Thoracic aorta (tissue), 2 donors: Measurements from ENCODE around the gene FSCN2. TPM values are rescaled to one million over a fixed set of nuclear protein-coding genes. Genes with fewer than 3 reads are reported as not detected.
A peak's percentile ranks its signal among the peaks of the same experiment; 100 is the strongest.

Experiments used
- ATAC-seq: fragments of 150-250 bp; one replicate; pipeline ENCODE4 v1.8.0; 2017; ENCODE audit warnings: low read depth; ENCODE audit not compliant: insufficient number of reproducible peaks, low FRiP score
- DNase-seq: peaks from one replicate; pipeline ENCODE4 v3.0.0-alpha.2; 2020; ENCODE audit warnings: low spot score
- H3K27ac ChIP-seq, 2 donors: fragments of 200-600 bp; sonication (generic); 1 replicate in 1 of 2; 2 replicates in 1 of 2; pipeline ENCODE4 v1.5.1; 2016; ENCODE audit warnings: mild to moderate bottlenecking in 2 of 2, moderate library complexity in 2 of 2
- H3K27me3 ChIP-seq: fragments of 200-600 bp; sonication (generic); replicated peaks from 2 replicates; pipeline ENCODE4 v1.6.0; 2016; ENCODE audit warnings: mild to moderate bottlenecking; ENCODE audit not compliant: insufficient read depth
- H3K36me3 ChIP-seq: fragments of 200-600 bp; sonication (generic); one replicate; pipeline ENCODE4 v1.5.1; 2016
- H3K4me1 ChIP-seq, 2 donors: fragments of 200-600 bp; sonication (generic); 1 replicate in 1 of 2; 2 replicates in 1 of 2; pipeline versions ENCODE4 v1.5.1 to v1.6.0; 2016; ENCODE audit warnings: low read depth in 2 of 2, mild to moderate bottlenecking in 1 of 2; ENCODE audit not compliant: control insufficient read depth in 1 of 2
- H3K4me3 ChIP-seq: fragments of 200-600 bp; sonication (generic); 2 replicates; pipeline ENCODE4 v1.5.1; 2016; ENCODE audit warnings: mild to moderate bottlenecking
- H3K9me3 ChIP-seq: fragments of 200-600 bp; sonication (generic); 2 replicates; pipeline ENCODE4 v1.5.1; 2016
- CTCF ChIP-seq: fragments of 200-600 bp; sonication (generic); IDR thresholded peaks from one replicate; pipeline ENCODE4 v1.5.1; 2019; ENCODE audit warnings: antibody characterized with exemption
- total RNA-seq, 2 donors: library from RNA; depleted of rRNA; stranded (reverse); fragments of >200 nt; gene quantifications; one replicate each; pipeline versions ENCODE4 v1.1.0 to v1.2.3, GENCODE V29; 2016

Gene FSCN2
- total RNA-seq, 2 donors from 2014 or later = 4.2 to 9.2 TPM

DNA sequence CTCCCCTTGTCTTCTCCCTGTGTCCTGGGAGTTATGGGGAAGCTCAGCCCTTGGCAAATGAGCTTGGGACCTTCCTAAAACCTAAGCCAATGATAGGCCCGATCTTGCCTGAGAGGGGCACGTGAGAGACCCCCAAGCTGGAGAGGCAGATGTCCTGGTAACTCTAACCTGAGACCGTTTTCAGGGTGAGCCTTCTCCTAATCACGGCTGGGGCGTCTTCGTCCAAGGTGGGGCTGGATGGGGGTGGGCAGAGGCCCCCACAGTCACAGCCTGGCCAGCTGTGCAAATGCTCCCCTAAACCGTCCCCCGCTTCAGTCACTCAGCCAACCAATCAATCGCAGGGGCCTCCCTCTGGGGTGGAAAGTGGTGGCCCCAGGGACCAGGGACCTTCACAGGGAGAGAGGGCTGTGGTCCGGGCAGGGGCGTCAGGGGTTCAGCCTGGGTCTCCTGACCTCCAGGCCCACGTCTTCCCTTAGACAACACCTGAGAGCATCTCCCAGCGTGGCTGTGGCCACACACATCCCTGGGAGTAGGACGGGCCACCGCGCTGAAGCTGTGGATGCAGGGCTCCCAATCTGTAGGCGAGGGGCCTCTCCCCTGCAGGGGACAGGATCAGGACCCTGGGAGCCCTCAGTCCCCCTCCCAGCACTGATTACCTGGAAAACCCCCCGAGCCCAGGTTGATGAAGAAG is 46.2 kb upstream of the FSCN2 start:
- ATAC-seq (no peak), DNase-seq (no peak)
- Histone ChIP-seq H3K4me3 (peak overlapping the region; percentile 75), H3K4me1 (peaks cover 6 to 32% of the 10 kb centered on the region in 2 donors), H3K27ac (no peak overlapping the region), H3K27me3 (no peaks in the 10 kb centered on the region), H3K9me3 (no peaks in the 10 kb centered on the region), H3K36me3 (no peaks in the 10 kb centered on the region)
- no peak for TF ChIP-seq CTCF

DNA sequence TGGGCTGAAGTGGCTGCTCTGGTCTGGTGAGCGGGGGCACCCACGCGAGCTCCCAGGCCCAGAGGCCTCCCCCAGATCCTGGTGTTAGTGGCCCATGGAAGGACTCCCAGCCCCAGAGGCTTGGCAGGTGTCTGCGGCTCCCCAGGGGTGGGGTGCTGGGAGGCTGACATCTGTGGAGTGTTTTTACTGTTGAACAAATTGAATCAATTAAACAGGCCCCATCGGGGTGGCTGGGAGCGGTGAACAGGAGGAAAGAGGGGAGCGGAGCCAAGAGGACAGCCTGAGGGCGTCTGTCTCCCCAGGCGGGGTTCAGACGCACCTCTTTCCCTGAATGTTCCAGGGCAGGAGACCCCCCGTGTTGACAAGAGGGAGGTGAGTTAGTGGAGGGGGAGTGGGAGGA is 45.5 kb upstream of the FSCN2 start:
- H3K4me3 ChIP-seq = no peak overlapping the region
- no peaks in the 10 kb centered on the region for H3K27me3 ChIP-seq
- no peak overlapping the region for H3K27ac ChIP-seq
- no peak for DNase-seq
- no peaks in the 10 kb centered on the region for H3K36me3 ChIP-seq
- H3K4me1 ChIP-seq = peaks cover 6 to 38% of the 10 kb centered on the region in 2 donors
- H3K9me3 ChIP-seq = no peaks in the 10 kb centered on the region
- no peak for TF ChIP-seq CTCF
- ATAC-seq = no peak

GRCh38 chr17:81483085-81483861 is 44.9 kb upstream of the FSCN2 start:
- ATAC-seq (no peak), DNase-seq (no peak)
- no peak for TF ChIP-seq CTCF
- no peaks in the 10 kb centered on the region for H3K27me3 ChIP-seq
- H3K27ac ChIP-seq = no peak overlapping the region
- H3K9me3 ChIP-seq = no peaks in the 10 kb centered on the region
- H3K36me3 ChIP-seq = no peaks in the 10 kb centered on the region
- peak overlapping the region; percentile 64 for H3K4me3 ChIP-seq
- peaks cover 6 to 39% of the 10 kb centered on the region in 2 donors for H3K4me1 ChIP-seq

- ATAC-seq (no peak), DNase-seq (no peak)
- Histone ChIP-seq H3K9me3 (no peaks in the 10 kb centered on the region), H3K27me3 (no peaks in the 10 kb centered on the region), H3K4me3 (peak overlapping the region; percentile 64), H3K36me3 (no peaks in the 10 kb centered on the region), H3K27ac (no peak overlapping the region), H3K4me1 (peaks cover 11 to 44% of the 10 kb centered on the region in 2 donors)
- TF ChIP-seq CTCF = no peak
Measured at GRCh38 chr17:81483862-81484194, 44.3 kb upstream of the FSCN2 start.

DNA sequence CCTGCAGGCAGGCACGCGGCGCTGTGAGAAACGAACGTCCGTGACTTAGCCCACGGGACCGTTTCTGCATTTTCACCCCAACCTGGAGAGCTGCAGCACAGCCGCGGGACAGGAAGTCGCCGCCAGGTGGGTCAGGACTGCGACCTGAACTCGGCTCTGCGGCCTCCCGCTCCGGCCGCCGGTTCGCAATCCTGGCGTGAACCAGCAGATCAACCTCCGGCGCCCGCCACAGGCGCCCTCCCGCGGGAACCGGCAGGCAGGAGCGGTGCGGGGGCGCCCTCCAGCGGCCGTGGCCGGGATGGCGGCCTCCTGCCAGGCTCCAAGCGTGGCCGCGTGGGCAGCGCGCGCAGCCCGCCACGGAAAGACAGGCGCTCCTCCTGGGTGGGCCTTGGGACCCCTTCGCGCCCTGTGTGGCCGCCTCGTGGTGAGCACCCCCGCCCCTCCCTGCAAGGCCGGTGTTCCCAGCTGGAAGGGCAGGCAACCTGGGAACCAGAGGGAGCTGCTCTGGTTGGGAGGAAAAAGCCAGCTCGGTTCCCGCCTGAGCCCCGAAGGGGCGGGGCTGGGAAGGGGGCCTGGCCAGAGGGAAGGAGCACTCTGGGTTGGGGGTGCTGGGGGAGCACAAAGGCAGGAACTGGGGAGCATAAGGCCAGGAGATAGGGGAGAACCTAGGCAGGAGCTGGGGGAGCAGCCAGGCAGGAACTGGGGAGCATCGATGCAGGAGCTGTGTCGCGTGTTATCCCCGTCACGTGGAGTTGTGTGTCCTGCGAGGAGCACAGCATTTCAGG is 43.8 kb upstream of the FSCN2 start:
- ATAC-seq (no peak), DNase-seq (peak; percentile 40)
- no peaks in the 10 kb centered on the region for H3K9me3 ChIP-seq
- H3K4me3 ChIP-seq = peak overlapping the region; percentile 64
- TF ChIP-seq CTCF = peak; percentile 99
- H3K27me3 ChIP-seq = no peaks in the 10 kb centered on the region
- no peak overlapping the region for H3K27ac ChIP-seq
- no peaks in the 10 kb centered on the region for H3K36me3 ChIP-seq
- H3K4me1 ChIP-seq = peaks cover 11 to 45% of the 10 kb centered on the region in 2 donors
